ENCODE results near the gene CAMLG. TPM values are rescaled to one million over a fixed set of nuclear protein-coding genes. Genes with fewer than 3 reads are reported as not detected.

Gene CAMLG
- total RNA-seq, 3 donors from 2014 or later (not counting 1 experiment from before 2014, with no cell fraction given): 23.5 to 35.9 (median 34.6) TPM

DNA sequence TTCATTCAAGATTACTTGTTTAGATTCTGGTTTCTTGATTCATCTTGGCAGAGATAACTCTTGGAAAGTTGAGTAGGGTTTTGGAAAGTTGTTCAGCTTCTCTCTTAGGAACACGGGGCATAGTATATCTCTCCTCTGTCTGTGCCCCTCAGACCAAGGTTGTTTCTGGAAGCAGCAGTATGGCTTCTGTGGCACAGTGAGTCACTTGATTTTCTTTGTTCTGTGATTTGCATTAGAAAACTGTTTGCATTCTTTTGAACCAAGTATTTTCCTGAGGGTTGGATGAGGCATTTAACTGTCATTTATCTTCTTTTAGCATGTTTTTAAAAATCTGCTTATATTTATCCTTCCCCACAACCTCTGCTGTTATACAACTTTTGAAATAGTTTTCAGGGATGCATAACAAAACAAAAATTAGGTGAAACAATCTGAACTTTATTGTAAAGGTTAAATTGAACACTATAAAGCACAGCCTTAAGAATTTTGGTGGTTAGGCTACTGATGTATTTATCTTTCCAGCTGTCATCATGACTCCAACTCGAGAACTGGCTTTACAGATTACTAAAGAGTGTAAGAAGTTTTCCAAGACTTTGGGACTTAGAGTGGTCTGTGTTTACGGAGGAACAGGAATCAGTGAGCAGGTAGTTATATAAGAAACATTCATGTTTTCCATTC, 46.7 kb downstream of the CAMLG start:
- H3K9me3 Mint-ChIP-seq: no peaks in the 10 kb centered on the region
- no peak for DNase-seq
- Histone ChIP-seq H3K27ac (ENCODE audit: low read length) (no peak overlapping the region), H3K9me3 (ENCODE audit: control insufficient read depth, insufficient read depth, low read length) (no peaks in the 10 kb centered on the region), H3K4me1 (ENCODE audit: control insufficient read depth, insufficient read depth, low read length) (no peaks in the 10 kb centered on the region), H3K36me3 (ENCODE audit: control insufficient read depth, insufficient read depth, low read length) (peaks cover 86% of the 10 kb centered on the region), H3K27me3 (ENCODE audit: control insufficient read depth, insufficient read depth, low read length) (no peaks in the 10 kb centered on the region), H3K4me3 (ENCODE audit: low read length) (no peak overlapping the region)
- H3K27ac Mint-ChIP-seq: peak overlapping the region in 1 of 2 donors; percentile 48
- peaks cover 15% of the 10 kb centered on the region for H3K36me3 Mint-ChIP-seq
- TF ChIP-seq, protein P1, sequence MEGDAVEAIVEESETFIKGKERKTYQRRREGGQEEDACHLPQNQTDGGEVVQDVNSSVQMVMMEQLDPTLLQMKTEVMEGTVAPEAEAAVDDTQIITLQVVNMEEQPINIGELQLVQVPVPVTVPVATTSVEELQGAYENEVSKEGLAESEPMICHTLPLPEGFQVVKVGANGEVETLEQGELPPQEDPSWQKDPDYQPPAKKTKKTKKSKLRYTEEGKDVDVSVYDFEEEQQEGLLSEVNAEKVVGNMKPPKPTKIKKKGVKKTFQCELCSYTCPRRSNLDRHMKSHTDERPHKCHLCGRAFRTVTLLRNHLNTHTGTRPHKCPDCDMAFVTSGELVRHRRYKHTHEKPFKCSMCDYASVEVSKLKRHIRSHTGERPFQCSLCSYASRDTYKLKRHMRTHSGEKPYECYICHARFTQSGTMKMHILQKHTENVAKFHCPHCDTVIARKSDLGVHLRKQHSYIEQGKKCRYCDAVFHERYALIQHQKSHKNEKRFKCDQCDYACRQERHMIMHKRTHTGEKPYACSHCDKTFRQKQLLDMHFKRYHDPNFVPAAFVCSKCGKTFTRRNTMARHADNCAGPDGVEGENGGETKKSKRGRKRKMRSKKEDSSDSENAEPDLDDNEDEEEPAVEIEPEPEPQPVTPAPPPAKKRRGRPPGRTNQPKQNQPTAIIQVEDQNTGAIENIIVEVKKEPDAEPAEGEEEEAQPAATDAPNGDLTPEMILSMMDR (IDR thresholded peaks at IDR 0.05): no peak
- ATAC-seq: no peak
- no peaks in the 10 kb centered on the region for H3K27me3 Mint-ChIP-seq (ENCODE audit: low read depth in 2 of 2)
- no peak overlapping the region for H3K4me3 Mint-ChIP-seq
- intact Hi-C loops (cut with micrococcal nuclease): loop anchor here (1.0 kb wide), 1 partner anchor 120 kb away; the partner anchor contains the start of gene PCBD2
- no peaks in the 10 kb centered on the region for H3K4me1 Mint-ChIP-seq
- WGBS (ENCODE audit: insufficient coverage): 96% methylated on average over 3 of the region's 3 CpGs

DNA sequence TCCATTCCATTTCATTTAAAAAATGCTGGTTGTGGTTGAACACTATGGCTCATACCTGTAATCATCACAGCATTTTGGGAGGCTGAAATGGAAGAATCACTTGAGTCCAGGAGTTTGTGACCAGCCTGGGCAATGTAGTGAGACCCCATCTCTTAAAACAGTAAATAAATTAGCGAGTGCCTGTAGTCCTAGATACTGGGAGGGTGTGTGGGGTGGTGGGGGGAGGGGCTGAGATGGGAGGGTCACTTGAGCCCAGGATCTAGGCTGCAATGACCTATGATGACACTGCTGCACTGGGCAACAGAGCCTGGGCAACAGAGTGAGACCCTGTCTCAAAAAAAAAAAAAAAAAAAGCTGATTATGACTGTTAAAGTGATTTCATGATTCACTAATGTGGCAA, 49.3 kb downstream of the CAMLG start:
- H3K4me3 ChIP-seq (ENCODE audit: low read length): no peak overlapping the region
- H3K9me3 ChIP-seq (ENCODE audit: control insufficient read depth, insufficient read depth, low read length): no peaks in the 10 kb centered on the region
- peaks cover 15% of the 10 kb centered on the region for H3K36me3 Mint-ChIP-seq
- H3K27me3 Mint-ChIP-seq (ENCODE audit: low read depth in 2 of 2): no peaks in the 10 kb centered on the region
- H3K36me3 ChIP-seq (ENCODE audit: control insufficient read depth, insufficient read depth, low read length): peaks cover 88% of the 10 kb centered on the region
- no peak for ATAC-seq
- H3K4me1 ChIP-seq (ENCODE audit: control insufficient read depth, insufficient read depth, low read length): no peaks in the 10 kb centered on the region
- TF ChIP-seq, protein P1 (IDR thresholded peaks at IDR 0.05): no peak
- no peak overlapping the region for H3K4me3 Mint-ChIP-seq
- H3K27ac ChIP-seq (ENCODE audit: low read length): no peak overlapping the region
- DNase-seq: no peak
- H3K27me3 ChIP-seq (ENCODE audit: control insufficient read depth, insufficient read depth, low read length): no peaks in the 10 kb centered on the region
- no peaks in the 10 kb centered on the region for H3K4me1 Mint-ChIP-seq
- intact Hi-C loops (cut with micrococcal nuclease): no loop called here
- no peaks in the 10 kb centered on the region for H3K9me3 Mint-ChIP-seq
- H3K27ac Mint-ChIP-seq: no peak overlapping the region
- 100% methylated on average over 1 of the region's 1 CpG for WGBS (ENCODE audit: insufficient coverage)

DNA sequence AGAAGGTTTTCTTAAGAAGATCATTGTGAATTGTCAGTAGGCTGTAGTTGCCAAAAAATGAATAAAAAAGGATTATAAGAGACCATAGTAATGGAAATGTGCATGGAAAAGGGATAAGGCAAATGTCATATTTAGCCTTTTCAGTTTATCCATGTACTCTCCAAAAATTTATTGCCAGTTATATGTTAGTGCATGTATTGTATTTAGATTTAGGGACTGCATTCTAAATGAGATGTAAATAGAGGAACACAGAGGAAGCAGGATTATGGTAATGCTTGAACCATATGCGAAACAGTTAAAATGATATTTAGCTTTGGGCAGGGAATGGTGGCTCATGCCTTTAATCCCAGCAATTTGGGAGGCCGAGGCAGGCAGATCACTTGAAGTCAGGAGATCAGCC, 53.2 kb downstream of the CAMLG start:
- no peak overlapping the region for H3K27ac Mint-ChIP-seq
- no peaks in the 10 kb centered on the region for H3K4me1 ChIP-seq (ENCODE audit: control insufficient read depth, insufficient read depth, low read length)
- no peaks in the 10 kb centered on the region for H3K27me3 ChIP-seq (ENCODE audit: control insufficient read depth, insufficient read depth, low read length)
- peaks cover 25% of the 10 kb centered on the region for H3K36me3 Mint-ChIP-seq
- H3K9me3 Mint-ChIP-seq: no peaks in the 10 kb centered on the region
- 100% methylated on average over 2 of the region's 2 CpGs for WGBS (ENCODE audit: insufficient coverage)
- intact Hi-C loops (cut with micrococcal nuclease): no loop called here
- DNase-seq: no peak
- H3K4me3 ChIP-seq (ENCODE audit: low read length): no peak overlapping the region
- TF ChIP-seq, protein P1 (IDR thresholded peaks at IDR 0.05): no peak
- H3K27me3 Mint-ChIP-seq (ENCODE audit: low read depth in 2 of 2): no peaks in the 10 kb centered on the region
- ATAC-seq: no peak
- no peak overlapping the region for H3K27ac ChIP-seq (ENCODE audit: low read length)
- no peaks in the 10 kb centered on the region for H3K9me3 ChIP-seq (ENCODE audit: control insufficient read depth, insufficient read depth, low read length)
- peaks cover 83% of the 10 kb centered on the region for H3K36me3 ChIP-seq (ENCODE audit: control insufficient read depth, insufficient read depth, low read length)
- H3K4me3 Mint-ChIP-seq: no peak overlapping the region
- H3K4me1 Mint-ChIP-seq: peaks cover 0 to 6% of the 10 kb centered on the region in 2 donors

DNA sequence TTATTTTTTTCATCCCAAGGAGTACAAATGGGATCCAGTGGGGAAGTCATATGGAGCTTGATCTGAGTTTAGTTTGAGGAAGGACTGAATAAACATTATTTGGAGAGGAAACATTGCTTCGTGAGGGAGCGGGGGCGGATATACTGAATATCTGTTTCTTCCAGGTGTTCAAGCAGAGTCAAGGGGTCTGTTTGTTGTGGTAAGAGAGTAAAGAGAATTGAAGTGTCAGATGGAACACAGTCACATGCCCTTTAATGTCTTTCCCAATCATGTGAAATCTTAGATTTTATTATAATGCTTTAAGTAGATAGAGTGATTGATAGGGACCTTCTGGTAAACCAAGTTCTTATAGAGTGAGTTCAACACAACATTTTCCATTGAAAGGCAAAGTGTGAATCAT, 53.9 kb downstream of the CAMLG start:
- Mint-ChIP-seq H3K27ac (no peak overlapping the region), H3K36me3 (peaks cover 25% of the 10 kb centered on the region), H3K27me3 (ENCODE audit: low read depth in 2 of 2) (no peaks in the 10 kb centered on the region), H3K4me3 (no peak overlapping the region), H3K4me1 (peaks cover 0 to 6% of the 10 kb centered on the region in 2 donors), H3K9me3 (no peaks in the 10 kb centered on the region)
- DNase-seq: no peak
- ATAC-seq: no peak
- Histone ChIP-seq H3K4me1 (ENCODE audit: control insufficient read depth, insufficient read depth, low read length) (no peaks in the 10 kb centered on the region), H3K4me3 (ENCODE audit: low read length) (no peak overlapping the region), H3K9me3 (ENCODE audit: control insufficient read depth, insufficient read depth, low read length) (no peaks in the 10 kb centered on the region), H3K27ac (ENCODE audit: low read length) (no peak overlapping the region), H3K36me3 (ENCODE audit: control insufficient read depth, insufficient read depth, low read length) (peaks cover 78% of the 10 kb centered on the region), H3K27me3 (ENCODE audit: control insufficient read depth, insufficient read depth, low read length) (no peaks in the 10 kb centered on the region)
- intact Hi-C loops (cut with micrococcal nuclease): no loop called here
- TF ChIP-seq, protein P1 (IDR thresholded peaks at IDR 0.05): no peak
- WGBS (ENCODE audit: insufficient coverage): 100% methylated on average over 3 of the region's 3 CpGs

Measured in natural killer cell (primary cell).